Hepatocyte (in vitro differentiated cells): ENCODE data around the gene MRPL9.

Experiments used
- CTCF ChIP-seq: fragments of 200-600 bp; sonication (generic); IDR thresholded peaks from 2 replicates; pipeline ENCODE4 v1.5.1; 2016; ENCODE audit warnings: antibody characterized with exemption, mild to moderate bottlenecking; ENCODE audit not compliant: poor library complexity
- EZH2phosphoT487 ChIP-seq: fragments of 200-600 bp; sonication (generic); IDR thresholded peaks from one replicate; pipeline ENCODE4 v1.6.1; 2018; ENCODE audit warnings: antibody characterized with exemption, mild to moderate bottlenecking, low read depth, moderate library complexity; ENCODE audit not compliant: unreplicated experiment, severe bottlenecking

- TF ChIP-seq CTCF: no peak
- no peak for TF ChIP-seq EZH2phosphoT487
These were observed 36.1 kb upstream of the MRPL9 start for GRCh38 chr1:151799179-151800022.
